Smooth muscle cell (in vitro differentiated cells): ENCODE data around the gene ERBB4. TPM values are rescaled to one million over a fixed set of nuclear protein-coding genes. Genes with fewer than 3 reads are reported as not detected.

Experiments used
- DNase-seq: peaks from one replicate; lab custom pipeline; 2025; ENCODE audit not compliant: unreplicated experiment; lab: John Stamatoyannopoulos, UW
- H2AFZ ChIP-seq: fragments of 200-600 bp; sonication (generic); 2 replicates; pipeline ENCODE4 v1.6.0; 2016; ENCODE audit warnings: antibody characterized with exemption, low read depth, mild to moderate bottlenecking
- H3F3A ChIP-seq: fragments of 200-600 bp; sonication (generic); 2 replicates; pipeline ENCODE4 v1.6.0; 2017; ENCODE audit warnings: antibody characterized with exemption, low read depth
- H3K27ac ChIP-seq: fragments of 200-600 bp; sonication (generic); 2 replicates; pipeline ENCODE4 v1.5.1; 2016; ENCODE audit warnings: low read depth, mild to moderate bottlenecking
- H3K27me3 ChIP-seq: fragments of 200-600 bp; sonication (generic); 2 replicates; pipeline ENCODE4 v1.6.1; 2016; ENCODE audit warnings: low read depth, mild to moderate bottlenecking
- H3K36me3 ChIP-seq: fragments of 200-600 bp; sonication (generic); 2 replicates; pipeline ENCODE4 v1.5.1; 2016; ENCODE audit warnings: low read depth
- H3K4me1 ChIP-seq: fragments of 200-600 bp; sonication (generic); 2 replicates; pipeline ENCODE4 v1.5.1; 2016; ENCODE audit warnings: low read depth
- H3K4me2 ChIP-seq: fragments of 200-600 bp; sonication (generic); 2 replicates; pipeline ENCODE4 v1.6.0; 2016; ENCODE audit warnings: mild to moderate bottlenecking
- H3K4me3 ChIP-seq: fragments of 200-600 bp; sonication (generic); 2 replicates; pipeline ENCODE4 v1.5.1; 2016; ENCODE audit warnings: mild to moderate bottlenecking
- H3K79me2 ChIP-seq: fragments of 200-600 bp; sonication (generic); 2 replicates; pipeline ENCODE4 v1.6.0; 2016; ENCODE audit warnings: low read depth, mild to moderate bottlenecking
- H3K9ac ChIP-seq: fragments of 200-600 bp; sonication (generic); 2 replicates; pipeline ENCODE4 v1.6.0; 2016; ENCODE audit warnings: low read depth
- H3K9me3 ChIP-seq: fragments of 200-600 bp; sonication (generic); replicated peaks from 2 replicates; pipeline ENCODE4 v1.5.1; 2016; ENCODE audit warnings: low read depth
- H4K20me1 ChIP-seq: fragments of 200-600 bp; sonication (generic); 2 replicates; pipeline ENCODE4 v1.6.0; 2016; ENCODE audit warnings: low read depth
- WGBS: methylation state at CpG from one replicate; pipeline ENCODE4 v1.1.7; 2016; ENCODE audit warnings: low lambda C conversion rate; 5-methylcytosine and 5-hydroxymethylcytosine counted together
- polyA plus RNA-seq: library from polyadenylated mRNA; unstranded; fragments of >200 nt; fragmentation: Nextera tagmentation; extraction: Ambion mirVana; gene quantifications from 2 replicates; pipeline ENCODE4 v1.2.1, GENCODE V29; 2016
- total RNA-seq: library from RNA; depleted of rRNA; stranded (reverse); fragments of >200 nt; gene quantifications from 2 replicates; pipeline ENCODE4 v1.2.3, GENCODE V29; 2014
- TF ChIP-seq, protein P1 (sequence below): fragments of 200-600 bp; sonication (generic); IDR thresholded peaks from 2 replicates; pipeline ENCODE4 v1.5.1; 2017; ENCODE audit warnings: borderline replicate concordance, mild to moderate bottlenecking, antibody characterized with exemption; ENCODE audit not compliant: insufficient read depth, poor library complexity, severe bottlenecking

ERBB4 gene
- total and polyA plus RNA-seq, 2 experiments from 2014 or later, result 0.67 TPM; not detected in 1

DNA sequence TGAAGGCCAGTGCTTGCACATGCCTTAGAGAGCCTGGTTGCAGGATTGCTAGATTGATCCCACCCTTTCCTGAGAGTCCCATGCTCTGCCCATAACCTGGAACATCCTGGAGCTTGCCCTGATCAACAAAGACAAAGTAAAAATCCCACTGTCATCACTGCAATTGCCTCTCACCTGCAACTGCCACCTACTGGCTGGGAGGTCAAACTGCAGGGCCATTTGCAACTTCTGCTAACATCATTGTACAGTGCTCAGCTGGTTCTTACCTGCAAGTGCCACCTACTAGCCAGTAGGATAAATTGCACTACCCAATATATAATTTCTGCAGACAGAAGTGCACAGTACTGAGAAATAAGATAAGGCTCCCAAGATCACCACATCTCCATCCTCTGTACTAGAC lies 1034.7 kb downstream of the ERBB4 start:
- DNase-seq, result no peak
- H3K9ac ChIP-seq, result no peak overlapping the region

GRCh38 chr2:211503198-211503597 lies 1035.4 kb downstream of the ERBB4 start:
- H3K4me1 ChIP-seq, result no peaks in the 10 kb centered on the region
- 94% methylated on average over 4 of the region's 4 CpGs for WGBS

More for the DNA sequence above, 1034.7 kb downstream of the ERBB4 start:
- Histone ChIP-seq H3K4me2 (no peak overlapping the region), H3K79me2 (no peaks in the 10 kb centered on the region), H3K4me3 (no peak overlapping the region), H3K36me3 (no peaks in the 10 kb centered on the region), H3K9me3 (no peaks in the 10 kb centered on the region), H3K27ac (no peak overlapping the region), H3K27me3 (no peaks in the 10 kb centered on the region), H3K4me1 (no peaks in the 10 kb centered on the region), H2AFZ (no peak overlapping the region), H4K20me1 (no peaks in the 10 kb centered on the region), H3F3A (no peaks in the 10 kb centered on the region)
- TF ChIP-seq, protein P1, sequence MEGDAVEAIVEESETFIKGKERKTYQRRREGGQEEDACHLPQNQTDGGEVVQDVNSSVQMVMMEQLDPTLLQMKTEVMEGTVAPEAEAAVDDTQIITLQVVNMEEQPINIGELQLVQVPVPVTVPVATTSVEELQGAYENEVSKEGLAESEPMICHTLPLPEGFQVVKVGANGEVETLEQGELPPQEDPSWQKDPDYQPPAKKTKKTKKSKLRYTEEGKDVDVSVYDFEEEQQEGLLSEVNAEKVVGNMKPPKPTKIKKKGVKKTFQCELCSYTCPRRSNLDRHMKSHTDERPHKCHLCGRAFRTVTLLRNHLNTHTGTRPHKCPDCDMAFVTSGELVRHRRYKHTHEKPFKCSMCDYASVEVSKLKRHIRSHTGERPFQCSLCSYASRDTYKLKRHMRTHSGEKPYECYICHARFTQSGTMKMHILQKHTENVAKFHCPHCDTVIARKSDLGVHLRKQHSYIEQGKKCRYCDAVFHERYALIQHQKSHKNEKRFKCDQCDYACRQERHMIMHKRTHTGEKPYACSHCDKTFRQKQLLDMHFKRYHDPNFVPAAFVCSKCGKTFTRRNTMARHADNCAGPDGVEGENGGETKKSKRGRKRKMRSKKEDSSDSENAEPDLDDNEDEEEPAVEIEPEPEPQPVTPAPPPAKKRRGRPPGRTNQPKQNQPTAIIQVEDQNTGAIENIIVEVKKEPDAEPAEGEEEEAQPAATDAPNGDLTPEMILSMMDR, result no peak

GRCh38 chr2:211498551-211499205 lies 1039.9 kb downstream of the ERBB4 start:
- H2AFZ ChIP-seq, result no peak overlapping the region
- no peaks in the 10 kb centered on the region for H3K79me2 ChIP-seq
- no peaks in the 10 kb centered on the region for H3K36me3 ChIP-seq
- no peak overlapping the region for H3K9ac ChIP-seq
- no peak overlapping the region for H3K27ac ChIP-seq
- no peak for DNase-seq
- WGBS, result 41% methylated on average over 3 of the region's 3 CpGs
- H3K4me2 ChIP-seq, result no peak overlapping the region
- no peaks in the 10 kb centered on the region for H3F3A ChIP-seq
- TF ChIP-seq, protein P1, result no peak
- H3K27me3 ChIP-seq, result no peaks in the 10 kb centered on the region
- no peak overlapping the region for H3K4me3 ChIP-seq
- no peaks in the 10 kb centered on the region for H3K9me3 ChIP-seq
- H3K4me1 ChIP-seq, result no peaks in the 10 kb centered on the region
- H4K20me1 ChIP-seq, result no peaks in the 10 kb centered on the region

More at GRCh38 chr2:211503198-211503597, 1035.4 kb downstream of the ERBB4 start:
- H3K36me3 ChIP-seq, result no peaks in the 10 kb centered on the region
- no peaks in the 10 kb centered on the region for H3K79me2 ChIP-seq
- H3K27me3 ChIP-seq, result no peaks in the 10 kb centered on the region
- no peak overlapping the region for H3K9ac ChIP-seq
- no peak overlapping the region for H3K4me3 ChIP-seq
- no peaks in the 10 kb centered on the region for H4K20me1 ChIP-seq
- TF ChIP-seq, protein P1, result no peak
- DNase-seq, result no peak
- no peak overlapping the region for H3K4me2 ChIP-seq
- H3F3A ChIP-seq, result no peaks in the 10 kb centered on the region
- no peak overlapping the region for H2AFZ ChIP-seq
- H3K9me3 ChIP-seq, result no peaks in the 10 kb centered on the region
- H3K27ac ChIP-seq, result no peak overlapping the region

- no peaks in the 10 kb centered on the region for H4K20me1 ChIP-seq
- no peaks in the 10 kb centered on the region for H3K27me3 ChIP-seq
- no peak overlapping the region for H3K4me3 ChIP-seq
- no peaks in the 10 kb centered on the region for H3K79me2 ChIP-seq
- H3K4me2 ChIP-seq, result no peak overlapping the region
- no peaks in the 10 kb centered on the region for H3K4me1 ChIP-seq
- TF ChIP-seq, protein P1, result no peak
- no peaks in the 10 kb centered on the region for H3K9me3 ChIP-seq
- DNase-seq, result no peak
- H3K27ac ChIP-seq, result no peak overlapping the region
- H3K9ac ChIP-seq, result no peak overlapping the region
- no peaks in the 10 kb centered on the region for H3K36me3 ChIP-seq
- no peaks in the 10 kb centered on the region for H3F3A ChIP-seq
- WGBS, result 90% methylated on average over 3 of the region's 3 CpGs
- H2AFZ ChIP-seq, result no peak overlapping the region
Observed at GRCh38 chr2:211495339-211495738, 1043.3 kb downstream of the ERBB4 start.
